GM10248 (cell line): ENCODE measurements around the gene FLT1.

ENCODE experiments used
- CTCF ChIA-PET: fragments of 300-600 bp; sonication (Branson Sonifier 250); formaldehyde crosslinking; extraction: SDS; loops from one replicate; lab custom pipeline; 2021; ENCODE audit warnings: antibody characterized with exemption; lab: Yijun Ruan, JAX
- POLR2A ChIA-PET: fragments of 350-650 bp; sonication (Branson Sonifier 250); formaldehyde crosslinking; extraction: SDS; loops from one replicate; lab custom pipeline; 2020; ENCODE audit warnings: antibody characterized with exemption; lab: Yijun Ruan, JAX
- DNase-seq: peaks from one replicate; pipeline ENCODE4 v3.0.0; 2012; ENCODE audit errors: extremely low spot score
- TF ChIP-seq, protein P1 (sequence below): IDR thresholded peaks from 2 replicates; pipeline ENCODE4 v1.5.1; 2012; ENCODE audit warnings: mild to moderate bottlenecking, low read depth; ENCODE audit errors: extremely low read depth, missing control alignments, control extremely low read depth

The FLT1 gene

DNA sequence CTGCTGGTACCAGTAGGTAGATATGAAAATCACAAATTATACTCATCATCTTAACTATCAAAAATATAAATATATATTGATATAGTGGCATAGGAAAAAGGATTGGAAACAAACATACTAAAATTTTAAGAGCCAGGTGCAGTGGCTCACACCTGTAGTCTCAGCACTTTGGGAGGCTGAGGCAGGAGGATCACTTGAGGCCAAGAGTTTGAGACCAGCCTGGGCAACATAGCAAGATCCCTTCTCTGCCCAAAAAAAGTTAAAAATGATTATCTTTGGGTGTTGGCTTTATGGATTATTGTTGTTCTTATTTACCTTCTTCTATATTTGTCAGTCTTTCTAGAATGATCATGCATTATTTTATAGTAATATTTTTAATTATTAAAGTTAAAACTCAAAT is 53.4 kb downstream of the FLT1 start:
- no peak for DNase-seq
- POLR2A ChIA-PET = no interaction called here
- CTCF ChIA-PET = interaction anchor here (1.6 kb wide), 1 partner anchor 18 kb away, joined by 3 read pairs; no protein-coding TSS in a partner anchor
- TF ChIP-seq, protein P1, sequence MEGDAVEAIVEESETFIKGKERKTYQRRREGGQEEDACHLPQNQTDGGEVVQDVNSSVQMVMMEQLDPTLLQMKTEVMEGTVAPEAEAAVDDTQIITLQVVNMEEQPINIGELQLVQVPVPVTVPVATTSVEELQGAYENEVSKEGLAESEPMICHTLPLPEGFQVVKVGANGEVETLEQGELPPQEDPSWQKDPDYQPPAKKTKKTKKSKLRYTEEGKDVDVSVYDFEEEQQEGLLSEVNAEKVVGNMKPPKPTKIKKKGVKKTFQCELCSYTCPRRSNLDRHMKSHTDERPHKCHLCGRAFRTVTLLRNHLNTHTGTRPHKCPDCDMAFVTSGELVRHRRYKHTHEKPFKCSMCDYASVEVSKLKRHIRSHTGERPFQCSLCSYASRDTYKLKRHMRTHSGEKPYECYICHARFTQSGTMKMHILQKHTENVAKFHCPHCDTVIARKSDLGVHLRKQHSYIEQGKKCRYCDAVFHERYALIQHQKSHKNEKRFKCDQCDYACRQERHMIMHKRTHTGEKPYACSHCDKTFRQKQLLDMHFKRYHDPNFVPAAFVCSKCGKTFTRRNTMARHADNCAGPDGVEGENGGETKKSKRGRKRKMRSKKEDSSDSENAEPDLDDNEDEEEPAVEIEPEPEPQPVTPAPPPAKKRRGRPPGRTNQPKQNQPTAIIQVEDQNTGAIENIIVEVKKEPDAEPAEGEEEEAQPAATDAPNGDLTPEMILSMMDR = no peak

DNA sequence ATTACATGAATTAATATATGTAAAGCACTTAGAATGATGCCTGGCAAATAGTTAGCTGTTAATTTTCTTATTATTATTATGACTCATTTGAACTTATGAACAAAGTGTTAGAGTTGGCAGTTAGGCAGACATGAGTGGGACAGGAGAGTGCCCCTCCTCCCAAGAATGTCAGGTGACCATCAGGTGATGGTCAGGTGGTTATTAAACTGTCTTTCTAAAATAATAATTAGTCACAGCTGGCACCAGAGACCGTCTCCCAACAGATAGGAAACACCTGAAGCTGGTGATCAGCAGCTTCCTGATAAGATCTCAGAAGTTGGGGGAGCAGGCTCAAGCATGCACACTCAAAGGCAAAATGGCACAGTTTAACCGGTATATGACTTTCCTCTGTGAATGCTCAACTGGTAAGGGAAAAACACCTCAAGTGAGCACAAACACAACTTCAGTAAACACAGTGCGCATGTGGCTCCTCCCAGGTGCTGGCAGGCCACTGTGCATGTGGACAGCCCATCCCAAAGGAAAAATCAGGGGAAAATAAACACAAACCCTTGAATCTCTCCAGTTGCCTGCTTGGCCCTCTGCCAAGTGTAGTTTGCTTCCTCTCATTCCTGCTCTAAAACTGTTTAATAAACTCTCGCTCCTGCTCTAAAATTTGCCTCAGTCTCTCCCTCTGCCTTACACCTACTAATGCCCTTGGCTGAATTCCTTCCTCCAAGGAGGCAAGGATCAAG is 54.0 kb downstream of the FLT1 start:
- DNase-seq = no peak
- TF ChIP-seq, protein P1 = no peak
- CTCF ChIA-PET = no interaction called here
- POLR2A ChIA-PET = no interaction called here

- ChIA-PET CTCF (interaction anchor here (1.4 kb wide), 1 partner anchor 53 kb away, joined by 3 read pairs; no protein-coding TSS in a partner anchor), POLR2A (no interaction called here)
- DNase-seq = no peak
- TF ChIP-seq, protein P1 = no peak
Observed at GRCh38 chr13:28438598-28439334, 56.2 kb downstream of the FLT1 start.

DNA sequence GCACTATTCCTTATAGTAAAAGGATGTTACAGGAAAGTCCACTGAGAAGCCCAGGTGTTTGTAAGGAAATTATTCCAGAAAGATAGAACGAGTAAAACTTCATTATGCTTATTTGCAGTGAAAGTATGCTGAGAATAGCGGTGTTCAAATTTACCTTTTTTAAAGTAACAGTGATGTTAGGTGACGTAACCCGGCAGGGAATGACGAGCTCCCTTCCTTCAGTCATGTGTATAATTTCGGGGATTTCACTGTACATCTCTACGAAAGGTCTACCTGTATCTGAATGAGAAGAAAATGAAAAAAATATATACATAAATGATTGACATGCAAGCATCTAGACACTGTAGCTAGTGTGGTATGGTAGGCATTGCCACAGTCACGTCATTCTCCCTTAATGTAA is 56.9 kb downstream of the FLT1 start:
- TF ChIP-seq, protein P1 = no peak
- ChIA-PET POLR2A (no interaction called here), CTCF (interaction anchor here (1.4 kb wide), 1 partner anchor 53 kb away, joined by 3 read pairs; no protein-coding TSS in a partner anchor)
- no peak for DNase-seq

DNA sequence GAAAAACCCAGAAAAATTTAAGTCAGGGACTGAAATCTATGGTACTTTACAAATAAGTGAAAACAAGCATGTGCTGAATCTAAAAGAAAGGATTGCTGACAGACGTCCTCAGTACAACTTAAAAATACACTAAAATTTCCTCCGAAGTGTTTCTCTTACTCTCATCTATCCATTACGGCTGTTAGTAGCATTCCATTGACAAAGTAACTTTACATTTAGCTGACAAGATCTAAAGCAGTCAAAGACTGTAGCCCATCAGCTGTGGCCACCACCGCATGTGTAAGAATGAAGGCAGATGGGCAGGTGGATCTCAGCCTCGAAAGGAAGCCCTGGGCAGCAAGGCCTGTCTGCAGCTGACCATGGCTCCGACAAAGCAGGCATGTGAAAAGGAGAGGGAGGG is 59.0 kb downstream of the FLT1 start:
- POLR2A ChIA-PET = no interaction called here
- CTCF ChIA-PET = no interaction called here
- DNase-seq = no peak
- TF ChIP-seq, protein P1 = no peak

- ChIA-PET CTCF (interaction anchor here (1.0 kb wide), 1 partner anchor 26 kb away, joined by 3 read pairs; no protein-coding TSS in a partner anchor), POLR2A (no interaction called here)
- DNase-seq = no peak
- TF ChIP-seq, protein P1 = no peak
Observed at GRCh38 chr13:28434926-28435325, 60.0 kb downstream of the FLT1 start.
